ENCODE results near the gene TRIM41. TPM values are rescaled to one million over a fixed set of nuclear protein-coding genes. Genes with fewer than 3 reads are reported as not detected.

Gene TRIM41
- total RNA-seq, 1 experiment from 2014 or later = 28.7 TPM

DNA sequence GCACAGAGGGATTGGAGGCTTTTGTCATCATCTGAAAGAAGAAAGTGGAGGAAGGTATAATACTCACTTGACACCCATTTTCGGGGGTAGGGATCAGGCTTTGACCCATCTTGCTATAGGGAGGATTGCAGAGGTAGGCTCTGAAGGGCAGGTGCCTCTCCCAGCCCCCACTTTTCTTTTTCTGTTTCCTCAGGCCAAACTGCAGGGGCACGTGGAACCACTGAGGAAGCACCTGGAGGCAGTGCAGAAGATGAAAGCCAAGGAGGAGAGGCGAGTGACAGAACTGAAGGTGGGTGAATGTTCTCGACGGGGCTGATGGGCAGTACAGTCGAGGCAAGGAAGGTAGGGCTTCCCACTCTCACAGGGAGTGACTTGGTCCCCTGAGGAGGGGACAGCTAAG is 7.5 kb downstream of the TRIM41 start:
- Histone ChIP-seq H3K4me3 (ENCODE audit: low read depth, low read length) (no peak overlapping the region), H3K9me3 (no peaks in the 10 kb centered on the region), H3K36me3 (ENCODE audit: control insufficient read depth, insufficient read depth, low read length) (no peaks in the 10 kb centered on the region), H3K27me3 (replicated peaks; ENCODE audit: control insufficient read depth, insufficient read depth, low read length) (no peaks in the 10 kb centered on the region), H3K4me1 (no peaks in the 10 kb centered on the region)
- Mint-ChIP-seq H3K36me3 (ENCODE audit: insufficient read depth, unreplicated experiment) (peaks cover 48% of the 10 kb centered on the region), H3K4me3 (ENCODE audit: unreplicated experiment) (no peak overlapping the region), H3K27me3 (ENCODE audit: insufficient read depth, unreplicated experiment) (no peaks in the 10 kb centered on the region), H3K27ac (ENCODE audit: unreplicated experiment) (no peak overlapping the region), H3K4me1 (ENCODE audit: low read depth, unreplicated experiment) (no peaks in the 10 kb centered on the region), H3K9me3 (ENCODE audit: unreplicated experiment) (no peaks in the 10 kb centered on the region)
- CTCF ChIA-PET = interaction anchor here (0.7 kb wide), 1 partner anchor 446 kb away, joined by 5 read pairs; no protein-coding TSS in a partner anchor
- intact Hi-C loops (cut with micrococcal nuclease; ENCODE audit: unreplicated experiment) = no loop called here
- TF ChIP-seq, protein P1, sequence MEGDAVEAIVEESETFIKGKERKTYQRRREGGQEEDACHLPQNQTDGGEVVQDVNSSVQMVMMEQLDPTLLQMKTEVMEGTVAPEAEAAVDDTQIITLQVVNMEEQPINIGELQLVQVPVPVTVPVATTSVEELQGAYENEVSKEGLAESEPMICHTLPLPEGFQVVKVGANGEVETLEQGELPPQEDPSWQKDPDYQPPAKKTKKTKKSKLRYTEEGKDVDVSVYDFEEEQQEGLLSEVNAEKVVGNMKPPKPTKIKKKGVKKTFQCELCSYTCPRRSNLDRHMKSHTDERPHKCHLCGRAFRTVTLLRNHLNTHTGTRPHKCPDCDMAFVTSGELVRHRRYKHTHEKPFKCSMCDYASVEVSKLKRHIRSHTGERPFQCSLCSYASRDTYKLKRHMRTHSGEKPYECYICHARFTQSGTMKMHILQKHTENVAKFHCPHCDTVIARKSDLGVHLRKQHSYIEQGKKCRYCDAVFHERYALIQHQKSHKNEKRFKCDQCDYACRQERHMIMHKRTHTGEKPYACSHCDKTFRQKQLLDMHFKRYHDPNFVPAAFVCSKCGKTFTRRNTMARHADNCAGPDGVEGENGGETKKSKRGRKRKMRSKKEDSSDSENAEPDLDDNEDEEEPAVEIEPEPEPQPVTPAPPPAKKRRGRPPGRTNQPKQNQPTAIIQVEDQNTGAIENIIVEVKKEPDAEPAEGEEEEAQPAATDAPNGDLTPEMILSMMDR (IDR thresholded peaks at IDR 0.05; ENCODE audit: insufficient read depth in 1 of 2, low read depth in 1 of 2, low read length in 1 of 2, severe bottlenecking in 1 of 2, unreplicated experiment in 1 of 2) = no peak
- POLR2A ChIA-PET = no interaction called here
- no TSS peak for BruUV-seq (replicated peaks)
- DNase-seq = no peak

DNA sequence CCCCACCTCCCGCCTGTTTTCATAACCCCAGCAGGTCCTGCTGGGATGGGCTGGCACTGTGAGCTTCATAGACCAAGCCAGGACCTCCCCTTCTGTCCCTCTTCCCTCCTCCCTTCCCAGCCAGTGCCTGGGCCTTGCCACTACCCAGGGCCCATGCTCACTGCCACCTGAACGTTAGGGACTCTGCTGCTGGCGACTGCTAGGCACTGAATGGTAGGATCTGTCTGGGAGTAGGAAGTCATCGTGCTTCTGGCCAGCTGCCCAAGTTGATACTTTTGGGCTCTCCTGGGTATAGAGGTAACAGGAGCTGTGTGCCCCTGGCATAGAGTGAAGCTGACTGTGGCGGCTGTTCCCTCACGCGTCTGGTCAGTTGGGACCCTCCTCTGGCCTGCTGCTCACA is 8.4 kb downstream of the TRIM41 start:
- CTCF ChIA-PET = no interaction called here
- Histone ChIP-seq H3K27me3 (replicated peaks; ENCODE audit: control insufficient read depth, insufficient read depth, low read length) (no peaks in the 10 kb centered on the region), H3K36me3 (ENCODE audit: control insufficient read depth, insufficient read depth, low read length) (no peaks in the 10 kb centered on the region), H3K4me1 (no peaks in the 10 kb centered on the region), H3K9me3 (no peaks in the 10 kb centered on the region), H3K4me3 (ENCODE audit: low read depth, low read length) (no peak overlapping the region)
- DNase-seq = no peak
- H3K4me1 Mint-ChIP-seq (ENCODE audit: low read depth, unreplicated experiment) = no peaks in the 10 kb centered on the region
- H3K36me3 Mint-ChIP-seq (ENCODE audit: insufficient read depth, unreplicated experiment) = peaks cover 57% of the 10 kb centered on the region
- BruUV-seq (replicated peaks) = no TSS peak
- POLR2A ChIA-PET = no interaction called here
- H3K27ac Mint-ChIP-seq (ENCODE audit: unreplicated experiment) = no peak overlapping the region
- intact Hi-C loops (cut with micrococcal nuclease; ENCODE audit: unreplicated experiment) = no loop called here
- no peak overlapping the region for H3K4me3 Mint-ChIP-seq (ENCODE audit: unreplicated experiment)
- no peaks in the 10 kb centered on the region for H3K9me3 Mint-ChIP-seq (ENCODE audit: unreplicated experiment)
- TF ChIP-seq, protein P1 (IDR thresholded peaks at IDR 0.05; ENCODE audit: insufficient read depth in 1 of 2, low read depth in 1 of 2, low read length in 1 of 2, severe bottlenecking in 1 of 2, unreplicated experiment in 1 of 2) = no peak
- H3K27me3 Mint-ChIP-seq (ENCODE audit: insufficient read depth, unreplicated experiment) = no peaks in the 10 kb centered on the region

GRCh38 chr5:181232593-181232992 is 9.5 kb downstream of the TRIM41 start:
- Histone ChIP-seq H3K36me3 (ENCODE audit: control insufficient read depth, insufficient read depth, low read length) (peaks cover 7% of the 10 kb centered on the region), H3K27me3 (replicated peaks; ENCODE audit: control insufficient read depth, insufficient read depth, low read length) (no peaks in the 10 kb centered on the region), H3K4me1 (no peaks in the 10 kb centered on the region), H3K4me3 (ENCODE audit: low read depth, low read length) (no peak overlapping the region), H3K9me3 (no peaks in the 10 kb centered on the region)
- ChIA-PET CTCF (no interaction called here), POLR2A (no interaction called here)
- no TSS peak for BruUV-seq (replicated peaks)
- no peaks in the 10 kb centered on the region for H3K9me3 Mint-ChIP-seq (ENCODE audit: unreplicated experiment)
- no peak for DNase-seq
- H3K27ac Mint-ChIP-seq (ENCODE audit: unreplicated experiment) = peak overlapping the region; percentile 82
- H3K4me1 Mint-ChIP-seq (ENCODE audit: low read depth, unreplicated experiment) = no peaks in the 10 kb centered on the region
- no peaks in the 10 kb centered on the region for H3K27me3 Mint-ChIP-seq (ENCODE audit: insufficient read depth, unreplicated experiment)
- H3K36me3 Mint-ChIP-seq (ENCODE audit: insufficient read depth, unreplicated experiment) = peaks cover 69% of the 10 kb centered on the region
- intact Hi-C loops (cut with micrococcal nuclease; ENCODE audit: unreplicated experiment) = no loop called here
- peak overlapping the region; percentile 10 for H3K4me3 Mint-ChIP-seq (ENCODE audit: unreplicated experiment)
- TF ChIP-seq, protein P1 (IDR thresholded peaks at IDR 0.05; ENCODE audit: insufficient read depth in 1 of 2, low read depth in 1 of 2, low read length in 1 of 2, severe bottlenecking in 1 of 2, unreplicated experiment in 1 of 2) = no peak
